ENCODE results near the gene USP50.
"Not testable (repeated sequence)": the region's sequence is repeated elsewhere in the genome, so short reads cannot be mapped to it uniquely, and the experiment has no call there.

The USP50 gene

DNA sequence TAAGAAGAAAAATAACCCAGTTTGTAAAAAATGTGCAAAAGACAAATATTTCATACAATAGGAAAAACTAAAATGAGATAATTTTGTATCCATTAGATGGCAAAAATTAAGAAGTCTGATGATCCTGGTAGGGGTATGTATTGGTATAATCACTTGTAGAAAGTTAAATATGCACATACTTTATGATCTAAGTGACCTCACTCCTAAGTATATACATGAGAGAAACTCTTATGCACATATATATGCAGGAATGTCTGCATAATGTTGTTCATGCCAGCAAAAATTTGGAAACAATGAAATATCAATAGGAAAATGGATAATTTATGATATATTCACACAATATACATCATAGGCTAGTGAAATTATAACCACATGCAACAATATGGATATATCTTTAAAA lies 33.5 kb downstream of the USP50 start:
- no peak overlapping the region for H3K27ac ChIP-seq (ENCODE audit: low read depth, low read length)
- no peaks in the 10 kb centered on the region for H3K27me3 ChIP-seq (ENCODE audit: control insufficient read depth in 5 of 5, insufficient read depth in 4 of 5, low read length in 5 of 5)
- H3K36me3 ChIP-seq (ENCODE audit: control insufficient read depth in 5 of 5, insufficient read depth in 5 of 5, low read length in 5 of 5), result no peaks in the 10 kb centered on the region
- H3K4me1 ChIP-seq (ENCODE audit: control insufficient read depth in 5 of 5, insufficient read depth in 5 of 5, low read length in 5 of 5), result no peaks in the 10 kb centered on the region
- H3K9me3 ChIP-seq (ENCODE audit: control insufficient read depth in 5 of 5, low read length in 5 of 5), result no peaks in the 10 kb centered on the region
- no peak overlapping the region for H3K9ac ChIP-seq (ENCODE audit: low read length in 5 of 5)
- no peak overlapping the region for H3K4me3 ChIP-seq (ENCODE audit: low read depth in 1 of 5, low read length in 5 of 5)

DNA sequence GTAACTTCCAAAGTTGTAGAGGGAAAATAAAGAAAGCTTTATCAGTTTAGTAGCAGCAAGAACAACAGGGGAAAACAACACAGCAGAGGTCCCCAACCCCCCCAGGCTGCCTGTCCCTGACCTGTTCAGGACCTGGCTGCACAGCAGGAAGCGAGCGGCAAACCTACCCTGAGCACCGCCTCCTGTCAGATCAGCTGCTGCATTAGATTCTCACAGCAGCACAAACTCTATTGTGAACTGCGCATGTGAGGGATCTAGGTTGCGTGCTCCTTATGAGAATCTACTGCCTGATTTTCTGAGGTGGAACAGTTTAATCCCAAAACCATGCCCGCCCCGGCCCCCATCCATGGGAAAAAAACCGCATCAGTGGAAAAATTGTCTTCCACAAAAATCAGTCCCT lies 40.3 kb downstream of the USP50 start:
- H3K27me3 ChIP-seq (ENCODE audit: control insufficient read depth in 5 of 5, insufficient read depth in 4 of 5, low read length in 5 of 5), result no peaks in the 10 kb centered on the region
- H3K9ac ChIP-seq (ENCODE audit: low read length in 5 of 5), result no peak overlapping the region
- no peak overlapping the region for H3K4me3 ChIP-seq (ENCODE audit: low read depth in 1 of 5, low read length in 5 of 5)
- no peak overlapping the region for H3K27ac ChIP-seq (ENCODE audit: low read depth, low read length)
- H3K36me3 ChIP-seq (ENCODE audit: control insufficient read depth in 5 of 5, insufficient read depth in 5 of 5, low read length in 5 of 5), result peaks cover 3 to 24% (median 17%) of the 10 kb centered on the region in 5 donors
- H3K4me1 ChIP-seq (ENCODE audit: control insufficient read depth in 5 of 5, insufficient read depth in 5 of 5, low read length in 5 of 5), result no peaks in the 10 kb centered on the region
- no peaks in the 10 kb centered on the region for H3K9me3 ChIP-seq (ENCODE audit: control insufficient read depth in 5 of 5, low read length in 5 of 5)

DNA sequence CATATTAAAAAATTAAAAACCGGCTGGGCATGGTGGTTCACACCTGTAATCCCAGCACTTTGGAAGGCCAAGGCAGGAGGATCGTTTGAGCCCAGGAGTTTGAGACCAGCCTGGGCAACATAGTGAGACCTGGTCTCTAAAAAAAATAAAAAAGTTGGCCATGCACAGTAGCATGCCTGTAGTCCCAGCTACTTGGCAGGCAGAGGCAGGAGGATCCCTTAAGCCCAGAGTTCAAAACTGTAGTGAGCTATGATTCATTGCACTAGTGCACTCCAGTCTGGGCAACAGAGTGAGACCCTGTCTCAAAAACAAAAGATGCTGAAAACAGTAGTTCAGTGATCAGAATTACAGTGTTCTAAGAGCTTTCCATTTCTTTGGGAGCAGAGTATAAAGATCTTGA lies 40.8 kb downstream of the USP50 start:
- not testable (repeated sequence) for H3K4me3 ChIP-seq (ENCODE audit: low read depth in 1 of 5, low read length in 5 of 5); H3K4me1 ChIP-seq (ENCODE audit: control insufficient read depth in 5 of 5, insufficient read depth in 5 of 5, low read length in 5 of 5); H3K9ac ChIP-seq (ENCODE audit: low read length in 5 of 5); H3K27me3 ChIP-seq (ENCODE audit: control insufficient read depth in 5 of 5, insufficient read depth in 4 of 5, low read length in 5 of 5); H3K9me3 ChIP-seq (ENCODE audit: control insufficient read depth in 5 of 5, low read length in 5 of 5); H3K27ac ChIP-seq (ENCODE audit: low read depth, low read length)
- peaks cover 6 to 29% (median 22%) of the 10 kb centered on the region in 5 donors for H3K36me3 ChIP-seq (ENCODE audit: control insufficient read depth in 5 of 5, insufficient read depth in 5 of 5, low read length in 5 of 5)

DNA sequence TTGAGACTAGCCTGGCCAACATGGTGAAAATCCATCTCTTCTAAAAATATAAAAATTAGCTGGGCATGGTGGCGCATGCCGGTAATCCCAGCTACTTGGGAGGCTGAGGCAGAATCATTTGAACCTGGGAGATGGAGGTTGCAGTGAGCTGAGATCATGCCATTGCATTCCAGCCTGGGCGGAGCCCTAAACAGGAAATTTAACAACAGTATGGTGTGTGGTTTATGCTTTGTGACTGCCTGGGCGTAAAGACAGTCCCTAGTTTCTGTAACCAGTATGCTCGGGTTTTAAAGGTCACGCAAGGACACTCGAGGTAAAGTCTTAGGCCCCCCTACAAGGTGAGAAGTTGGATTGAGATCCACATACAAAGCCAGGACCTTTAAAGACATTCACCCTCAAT lies 43.3 kb downstream of the USP50 start:
- Histone ChIP-seq H3K4me1 (ENCODE audit: control insufficient read depth in 5 of 5, insufficient read depth in 5 of 5, low read length in 5 of 5) (no peaks in the 10 kb centered on the region), H3K9ac (ENCODE audit: low read length in 5 of 5) (no peak overlapping the region), H3K27ac (ENCODE audit: low read depth, low read length) (no peak overlapping the region), H3K4me3 (ENCODE audit: low read depth in 1 of 5, low read length in 5 of 5) (no peak overlapping the region), H3K36me3 (ENCODE audit: control insufficient read depth in 5 of 5, insufficient read depth in 5 of 5, low read length in 5 of 5) (peaks cover 30 to 53% (median 44%) of the 10 kb centered on the region in 5 donors), H3K27me3 (ENCODE audit: control insufficient read depth in 5 of 5, insufficient read depth in 4 of 5, low read length in 5 of 5) (no peaks in the 10 kb centered on the region), H3K9me3 (ENCODE audit: control insufficient read depth in 5 of 5, low read length in 5 of 5) (no peaks in the 10 kb centered on the region)

DNA sequence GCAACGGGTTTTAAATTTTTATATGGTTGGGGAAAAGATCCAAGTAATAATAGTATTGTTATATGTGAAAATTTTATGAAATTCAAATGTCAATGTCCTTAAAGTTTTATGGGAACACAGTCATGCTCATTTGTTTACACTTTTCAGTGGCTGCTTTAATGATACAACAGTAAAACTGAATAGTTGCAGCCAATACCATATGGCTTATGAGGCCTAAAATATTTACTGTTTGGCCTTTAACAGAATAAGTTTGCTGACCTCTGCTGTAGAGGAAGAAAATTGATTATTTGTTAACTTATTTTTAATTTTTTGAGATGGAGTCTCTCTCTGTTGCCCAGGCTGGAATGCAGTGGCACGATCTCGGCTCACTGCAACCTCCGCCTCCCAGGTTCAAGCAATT lies 44.7 kb downstream of the USP50 start:
- Histone ChIP-seq H3K4me3 (ENCODE audit: low read depth in 1 of 5, low read length in 5 of 5) (no peak overlapping the region), H3K9me3 (ENCODE audit: control insufficient read depth in 5 of 5, low read length in 5 of 5) (no peaks in the 10 kb centered on the region), H3K36me3 (ENCODE audit: control insufficient read depth in 5 of 5, insufficient read depth in 5 of 5, low read length in 5 of 5) (peaks cover 39 to 61% (median 55%) of the 10 kb centered on the region in 5 donors), H3K27me3 (ENCODE audit: control insufficient read depth in 5 of 5, insufficient read depth in 4 of 5, low read length in 5 of 5) (no peaks in the 10 kb centered on the region), H3K27ac (ENCODE audit: low read depth, low read length) (no peak overlapping the region), H3K4me1 (ENCODE audit: control insufficient read depth in 5 of 5, insufficient read depth in 5 of 5, low read length in 5 of 5) (no peaks in the 10 kb centered on the region), H3K9ac (ENCODE audit: low read length in 5 of 5) (no peak overlapping the region)

DNA sequence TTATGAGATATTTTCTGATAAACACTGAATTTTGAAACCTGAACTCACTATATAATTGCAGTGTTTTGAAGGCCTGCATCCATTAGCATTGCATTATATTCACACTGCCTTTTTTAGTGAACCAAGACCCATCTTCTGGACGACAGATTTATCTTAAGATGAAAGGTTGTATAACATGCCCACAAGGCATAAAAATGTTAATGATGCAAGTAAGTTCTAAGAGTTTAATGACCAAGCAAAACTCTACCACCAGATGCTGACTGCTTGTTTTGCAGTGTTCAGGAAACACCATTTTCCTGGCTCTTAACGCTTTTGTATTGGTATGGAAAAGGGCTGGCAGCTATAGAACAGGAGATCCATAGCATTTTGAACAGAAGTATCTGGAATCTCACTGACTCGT lies 46.1 kb downstream of the USP50 start:
- H3K9ac ChIP-seq (ENCODE audit: low read length in 5 of 5), result no peak overlapping the region
- no peaks in the 10 kb centered on the region for H3K27me3 ChIP-seq (ENCODE audit: control insufficient read depth in 5 of 5, insufficient read depth in 4 of 5, low read length in 5 of 5)
- no peaks in the 10 kb centered on the region for H3K4me1 ChIP-seq (ENCODE audit: control insufficient read depth in 5 of 5, insufficient read depth in 5 of 5, low read length in 5 of 5)
- peaks cover 46 to 74% (median 62%) of the 10 kb centered on the region in 5 donors for H3K36me3 ChIP-seq (ENCODE audit: control insufficient read depth in 5 of 5, insufficient read depth in 5 of 5, low read length in 5 of 5)
- H3K9me3 ChIP-seq (ENCODE audit: control insufficient read depth in 5 of 5, low read length in 5 of 5), result no peaks in the 10 kb centered on the region
- H3K4me3 ChIP-seq (ENCODE audit: low read depth in 1 of 5, low read length in 5 of 5), result no peak overlapping the region
- no peak overlapping the region for H3K27ac ChIP-seq (ENCODE audit: low read depth, low read length)

DNA sequence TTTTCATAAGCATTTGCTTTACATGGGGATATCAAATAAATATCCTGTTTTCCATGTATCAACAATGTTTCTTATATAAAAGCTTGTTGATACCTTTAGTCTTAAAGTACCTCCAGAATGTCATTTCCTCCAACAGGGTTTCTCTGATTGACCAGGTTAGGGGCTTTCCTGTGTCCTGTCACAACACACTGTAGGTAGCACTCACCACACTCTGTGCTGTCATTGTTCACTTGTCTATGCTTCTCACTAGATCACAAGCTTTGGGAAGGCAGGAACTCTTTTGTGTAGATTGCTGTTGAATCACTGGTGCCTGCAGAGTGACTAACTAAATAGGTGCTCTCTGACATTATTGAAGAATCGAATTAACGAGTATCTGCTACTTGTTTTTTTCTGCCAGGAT lies 49.8 kb downstream of the USP50 start:
- Histone ChIP-seq H3K4me1 (ENCODE audit: control insufficient read depth in 5 of 5, insufficient read depth in 5 of 5, low read length in 5 of 5) (no peaks in the 10 kb centered on the region), H3K27ac (ENCODE audit: low read depth, low read length) (no peak overlapping the region), H3K36me3 (ENCODE audit: control insufficient read depth in 5 of 5, insufficient read depth in 5 of 5, low read length in 5 of 5) (peaks cover 62 to 91% (median 79%) of the 10 kb centered on the region in 5 donors), H3K4me3 (ENCODE audit: low read depth in 1 of 5, low read length in 5 of 5) (no peak overlapping the region), H3K9me3 (ENCODE audit: control insufficient read depth in 5 of 5, low read length in 5 of 5) (no peaks in the 10 kb centered on the region), H3K27me3 (ENCODE audit: control insufficient read depth in 5 of 5, insufficient read depth in 4 of 5, low read length in 5 of 5) (no peaks in the 10 kb centered on the region), H3K9ac (ENCODE audit: low read length in 5 of 5) (no peak overlapping the region)

DNA sequence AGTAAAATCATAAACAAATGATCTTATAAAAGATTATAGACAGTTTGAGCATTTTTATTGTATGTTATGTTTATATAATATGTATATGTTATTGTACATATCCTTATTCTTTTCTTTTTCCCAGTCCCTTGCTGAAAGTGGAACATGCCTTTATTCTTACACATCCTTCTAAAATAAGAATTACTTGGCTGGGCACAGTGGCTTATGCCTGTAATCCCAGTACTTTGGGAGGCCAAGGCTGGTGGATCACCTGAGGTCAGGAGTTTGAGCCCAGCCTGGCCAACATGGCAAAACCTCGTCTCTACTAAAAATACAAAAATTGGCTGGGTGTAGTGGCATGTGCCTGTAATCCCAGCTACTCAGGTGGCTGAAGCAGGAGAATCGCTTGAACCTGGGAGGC lies 51.9 kb downstream of the USP50 start:
- not testable (repeated sequence) for H3K9me3 ChIP-seq (ENCODE audit: control insufficient read depth in 5 of 5, low read length in 5 of 5); H3K27me3 ChIP-seq (ENCODE audit: control insufficient read depth in 5 of 5, insufficient read depth in 4 of 5, low read length in 5 of 5); H3K4me3 ChIP-seq (ENCODE audit: low read depth in 1 of 5, low read length in 5 of 5); H3K4me1 ChIP-seq (ENCODE audit: control insufficient read depth in 5 of 5, insufficient read depth in 5 of 5, low read length in 5 of 5); H3K27ac ChIP-seq (ENCODE audit: low read depth, low read length); H3K9ac ChIP-seq (ENCODE audit: low read length in 5 of 5)
- peaks cover 70 to 92% (median 78%) of the 10 kb centered on the region in 5 donors for H3K36me3 ChIP-seq (ENCODE audit: control insufficient read depth in 5 of 5, insufficient read depth in 5 of 5, low read length in 5 of 5)

DNA sequence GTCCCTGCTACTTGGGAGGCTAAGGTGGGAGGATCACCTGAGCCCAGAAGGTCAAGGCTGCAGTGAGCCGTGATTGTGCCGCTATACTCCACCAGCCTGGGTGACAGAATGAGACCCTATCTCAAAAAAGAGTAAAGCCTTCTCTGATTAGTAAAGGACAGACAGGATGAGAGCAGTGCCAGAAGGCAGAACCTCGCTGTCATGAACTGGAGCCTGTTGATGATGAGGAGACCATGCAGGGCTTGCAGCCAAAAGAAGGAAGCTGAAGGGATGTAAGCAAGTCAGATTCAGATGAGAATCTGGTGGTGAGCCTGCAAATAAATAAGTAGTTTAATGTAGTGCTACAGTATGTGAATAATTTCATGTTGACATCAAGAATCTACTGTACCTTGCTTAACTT lies 52.8 kb downstream of the USP50 start:
- H3K9ac ChIP-seq (ENCODE audit: low read length in 5 of 5), result no peak overlapping the region
- H3K9me3 ChIP-seq (ENCODE audit: control insufficient read depth in 5 of 5, low read length in 5 of 5), result no peaks in the 10 kb centered on the region
- H3K27me3 ChIP-seq (ENCODE audit: control insufficient read depth in 5 of 5, insufficient read depth in 4 of 5, low read length in 5 of 5), result no peaks in the 10 kb centered on the region
- H3K4me1 ChIP-seq (ENCODE audit: control insufficient read depth in 5 of 5, insufficient read depth in 5 of 5, low read length in 5 of 5), result no peaks in the 10 kb centered on the region
- peaks cover 61 to 83% (median 71%) of the 10 kb centered on the region in 5 donors for H3K36me3 ChIP-seq (ENCODE audit: control insufficient read depth in 5 of 5, insufficient read depth in 5 of 5, low read length in 5 of 5)
- H3K4me3 ChIP-seq (ENCODE audit: low read depth in 1 of 5, low read length in 5 of 5), result no peak overlapping the region
- no peak overlapping the region for H3K27ac ChIP-seq (ENCODE audit: low read depth, low read length)

DNA sequence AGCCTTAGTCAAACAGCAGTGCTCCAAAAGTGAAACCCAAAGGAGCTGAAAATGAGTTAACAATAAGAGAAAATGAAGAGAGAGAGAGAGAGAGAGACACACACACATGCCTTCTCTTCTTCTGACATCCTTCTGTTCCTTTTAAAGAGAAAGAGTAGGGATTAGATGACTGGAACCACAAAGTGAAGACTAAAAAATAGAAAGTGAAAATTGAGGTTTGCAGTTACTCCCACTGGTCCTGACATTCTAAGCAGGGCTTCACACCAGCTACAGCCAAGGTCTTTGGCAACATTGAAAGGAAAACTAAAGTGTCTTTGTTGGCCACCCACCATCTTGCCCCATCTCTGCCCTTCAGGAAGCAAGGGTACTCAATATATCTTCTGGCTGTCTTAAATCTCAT lies 59.2 kb downstream of the USP50 start:
- Histone ChIP-seq H3K4me1 (ENCODE audit: control insufficient read depth in 5 of 5, insufficient read depth in 5 of 5, low read length in 5 of 5) (no peaks in the 10 kb centered on the region), H3K27ac (ENCODE audit: low read depth, low read length) (no peak overlapping the region), H3K9ac (ENCODE audit: low read length in 5 of 5) (no peak overlapping the region), H3K36me3 (ENCODE audit: control insufficient read depth in 5 of 5, insufficient read depth in 5 of 5, low read length in 5 of 5) (peaks cover 41 to 55% (median 44%) of the 10 kb centered on the region in 5 donors), H3K27me3 (ENCODE audit: control insufficient read depth in 5 of 5, insufficient read depth in 4 of 5, low read length in 5 of 5) (no peaks in the 10 kb centered on the region), H3K4me3 (ENCODE audit: low read depth in 1 of 5, low read length in 5 of 5) (no peak overlapping the region), H3K9me3 (ENCODE audit: control insufficient read depth in 5 of 5, low read length in 5 of 5) (no peaks in the 10 kb centered on the region)

DNA sequence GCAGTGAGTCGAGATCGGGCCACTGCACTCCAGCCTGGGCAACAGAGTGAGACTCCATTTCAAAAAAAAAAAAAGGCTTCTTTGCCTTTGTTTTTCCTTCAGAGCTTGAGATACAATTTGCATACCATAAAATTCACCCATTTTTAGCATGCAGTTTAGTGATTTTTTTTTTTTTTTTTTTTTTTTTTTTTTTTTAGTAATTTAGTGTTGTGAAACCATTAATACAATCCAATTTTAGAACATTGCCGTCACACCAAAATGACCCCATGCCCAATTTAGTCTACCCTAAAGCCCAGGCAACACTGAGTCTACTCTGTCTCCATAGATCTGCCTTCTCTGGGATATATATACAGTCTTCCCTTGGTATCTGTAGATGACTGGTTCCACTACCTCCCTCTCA lies 61.1 kb downstream of the USP50 start:
- Histone ChIP-seq H3K27me3 (ENCODE audit: control insufficient read depth in 5 of 5, insufficient read depth in 4 of 5, low read length in 5 of 5) (no peaks in the 10 kb centered on the region), H3K9me3 (ENCODE audit: control insufficient read depth in 5 of 5, low read length in 5 of 5) (no peaks in the 10 kb centered on the region), H3K36me3 (ENCODE audit: control insufficient read depth in 5 of 5, insufficient read depth in 5 of 5, low read length in 5 of 5) (peaks cover 34 to 56% (median 44%) of the 10 kb centered on the region in 5 donors), H3K4me1 (ENCODE audit: control insufficient read depth in 5 of 5, insufficient read depth in 5 of 5, low read length in 5 of 5) (no peaks in the 10 kb centered on the region), H3K27ac (ENCODE audit: low read depth, low read length) (no peak overlapping the region), H3K9ac (ENCODE audit: low read length in 5 of 5) (no peak overlapping the region), H3K4me3 (ENCODE audit: low read depth in 1 of 5, low read length in 5 of 5) (no peak overlapping the region)

Data from subcutaneous abdominal adipose tissue (tissue), 5 donors.